Ovary (tissue), 9 donors: Measurements from ENCODE around the gene ZBED3. TPM values are rescaled to one million over a fixed set of nuclear protein-coding genes. Genes with fewer than 3 reads are reported as not detected.

ENCODE experiments used
- DNase-seq, 5 donors: peaks; one replicate each; pipeline ENCODE4 v3.0.0-alpha.2; 2019 to 2020
- H3K27ac ChIP-seq, 2 donors: fragments of 200-600 bp; one replicate each; pipeline versions ENCODE4 v1.5.1 to v1.8.0; 2019 to 2022
- H3K27me3 ChIP-seq: fragments of 200-600 bp; one replicate; pipeline ENCODE4 v1.8.0; 2022
- H3K36me3 ChIP-seq: fragments of 200-600 bp; sonication (generic); one replicate; pipeline ENCODE4 v1.5.1; 2019
- H3K4me1 ChIP-seq: one replicate; pipeline ENCODE4 v1.8.1; 2013; ENCODE audit warnings: mild to moderate bottlenecking, moderate library complexity; ENCODE audit not compliant: insufficient read depth
- H3K4me3 ChIP-seq: fragments of 200-600 bp; sonication (generic); one replicate; pipeline ENCODE4 v1.5.1; 2017
- H3K9me3 ChIP-seq, 2 donors: fragments of 200-600 bp in 1 of 2; sonication (generic) in 1 of 2; one replicate each; pipeline versions ENCODE4 v1.5.1 to v1.8.1; 2013 to 2019; ENCODE audit warnings: mild to moderate bottlenecking in 1 of 2, moderate library complexity in 1 of 2
- CTCF ChIP-seq, 3 donors: fragments of 450-650 bp in 2 of 3; fragments of 200-600 bp in 1 of 3; IDR thresholded peaks; one replicate each; pipeline versions ENCODE4 v1.5.1 to v1.8.0; 2016 to 2022; ENCODE audit warnings: antibody characterized with exemption in 3 of 3, mild to moderate bottlenecking in 1 of 3
- EP300 ChIP-seq: sonication (generic); formaldehyde crosslinking; IDR thresholded peaks from one replicate; pipeline ENCODE4 v1.6.1; 2017; ENCODE audit warnings: antibody characterized with exemption
- POLR2A ChIP-seq: fragments of 450-650 bp; IDR thresholded peaks from one replicate; pipeline ENCODE4 v1.6.1; 2017; ENCODE audit warnings: antibody characterized with exemption, mild to moderate bottlenecking, moderate library complexity
- WGBS, 3 donors: extraction: QIAGEN DNeasy Blood & Tissue Kit in 1 of 3; methylation state at CpG; one replicate each; pipeline versions ENCODE4 v1.1.5 to v1.1.7; 2013 to 2017; 5-methylcytosine and 5-hydroxymethylcytosine counted together
- intact Hi-C, 4 donors: fragments of 100-400 bp; cut with DNase I; formaldehyde crosslinking; loops; one replicate each; pipeline versions ENCODE4 v1.11.0 to v1.15.1; 2022 to 2023
- polyA plus RNA-seq, 2 donors: library from polyadenylated mRNA; stranded (reverse); fragments of 200-250 nt in 1 of 2; fragments of 350-450 nt in 1 of 2; fragmentation: Illumina TruSeq in 1 of 2; extraction: RNeasy Lipid Tissue Mini Kit (QIAGEN cat#74804) in 1 of 2; gene quantifications; one replicate each; pipeline ENCODE4 v1.2.3, GENCODE V29; 2013 to 2014
- total RNA-seq, 7 donors: library from RNA; depleted of rRNA in 2 of 7; stranded (reverse); fragments of >200 nt in 2 of 7; fragmentation: NEBNext Ultra II Directional in 3 of 7; extraction: Animal tissue kit (Norgen Biotek cat#: 25700) in 3 of 7; gene quantifications; one replicate each; pipeline versions ENCODE4 v1.1.0 to v1.2.4, GENCODE V29; 2016 to 2023
- donor health status: DM: no; HTN: no; CAD: no; lungs with moderate emphysema.
- donor health status: DM: no; HTN: no; CAD: no.
- donor health status: Bipolar disorder and iron deficiency.
- donor health status: DM: yes; HTN: yes; CAD: no.
- donor health status: DM: no; HTN: no; CAD: no.
- donor health status: DM: yes; HTN: yes; CAD: no.

The ZBED3 gene
- total and polyA plus RNA-seq, 9 donors = 4.3 to 23.9 (median 15.3) TPM

GRCh38 chr5:77128411-77129061 lies 41.5 kb upstream of the ZBED3 start:
- H3K9me3 ChIP-seq = no peaks in the 10 kb centered on the region
- H3K27me3 ChIP-seq = no peaks in the 10 kb centered on the region
- H3K4me1 ChIP-seq = no peaks in the 10 kb centered on the region
- no peak for DNase-seq
- 88 to 91% (median 91%) methylated on average over 5 of the region's 5 CpGs for WGBS, 3 donors
- H3K36me3 ChIP-seq = no peaks in the 10 kb centered on the region
- no peak for TF ChIP-seq EP300
- TF ChIP-seq POLR2A = no peak
- TF ChIP-seq CTCF (IDR thresholded peaks at IDR 0.05) = no peak
- no peak overlapping the region for H3K27ac ChIP-seq
- intact Hi-C loops = loop anchor here in 1 of 4 donors (10.0 kb wide), 1 partner anchor 1036 kb away; no protein-coding TSS in a partner anchor
- H3K4me3 ChIP-seq = no peak overlapping the region

GRCh38 chr5:77123057-77123456 lies 36.0 kb upstream of the ZBED3 start:
- WGBS, 3 donors = 93 to 97% (median 94%) methylated on average over 6 of the region's 6 CpGs
- no peak overlapping the region for H3K27ac ChIP-seq
- DNase-seq = no peak
- intact Hi-C loops = loop anchor here in 1 of 4 donors (10.0 kb wide), 1 partner anchor 1042 kb away; no protein-coding TSS in a partner anchor
- no peaks in the 10 kb centered on the region for H3K4me1 ChIP-seq
- TF ChIP-seq EP300 (no peak), POLR2A (no peak), CTCF (IDR thresholded peaks at IDR 0.05) (no peak)
- no peaks in the 10 kb centered on the region for H3K9me3 ChIP-seq
- no peak overlapping the region for H3K4me3 ChIP-seq
- H3K27me3 ChIP-seq = no peaks in the 10 kb centered on the region
- H3K36me3 ChIP-seq = no peaks in the 10 kb centered on the region

GRCh38 chr5:77120706-77121105 lies 33.6 kb upstream of the ZBED3 start:
- intact Hi-C loops = loop anchor here in 1 of 4 donors (10.0 kb wide), 1 partner anchor 1044 kb away; no protein-coding TSS in a partner anchor

GRCh38 chr5:77120086-77120485 lies 33.0 kb upstream of the ZBED3 start:
- TF ChIP-seq POLR2A (no peak), CTCF (IDR thresholded peaks at IDR 0.05) (no peak), EP300 (no peak)
- Histone ChIP-seq H3K4me1 (no peaks in the 10 kb centered on the region), H3K9me3 (no peaks in the 10 kb centered on the region), H3K27ac (no peak overlapping the region), H3K4me3 (no peak overlapping the region), H3K36me3 (no peaks in the 10 kb centered on the region), H3K27me3 (no peaks in the 10 kb centered on the region)
- intact Hi-C loops = loop anchor here in 1 of 4 donors (10.0 kb wide), 1 partner anchor 1045 kb away; no protein-coding TSS in a partner anchor
- no peak for DNase-seq
- 95 to 99% (median 96%) methylated on average over 2 of the region's 2 CpGs for WGBS, 3 donors

More at GRCh38 chr5:77120706-77121105, 33.6 kb upstream of the ZBED3 start:
- H3K27ac ChIP-seq = no peak overlapping the region
- H3K4me1 ChIP-seq = no peaks in the 10 kb centered on the region
- no peaks in the 10 kb centered on the region for H3K27me3 ChIP-seq
- no peak overlapping the region for H3K4me3 ChIP-seq
- TF ChIP-seq EP300 = no peak
- TF ChIP-seq POLR2A = no peak
- TF ChIP-seq CTCF (IDR thresholded peaks at IDR 0.05) = no peak
- no peak for DNase-seq
- no peaks in the 10 kb centered on the region for H3K36me3 ChIP-seq
- WGBS, 3 donors = 90 to 96% (median 94%) methylated on average over 2 of the region's 2 CpGs
- no peaks in the 10 kb centered on the region for H3K9me3 ChIP-seq
